ENCODE results near the gene FAM3D. TPM values are rescaled to one million over a fixed set of nuclear protein-coding genes. Genes with fewer than 3 reads are reported as not detected.

Gene FAM3D
- total and polyA plus RNA-seq, 9 of the 15 experiments (the other 6 are each of a cell fraction or from before 2014, with no cell fraction given) = not detected

DNA sequence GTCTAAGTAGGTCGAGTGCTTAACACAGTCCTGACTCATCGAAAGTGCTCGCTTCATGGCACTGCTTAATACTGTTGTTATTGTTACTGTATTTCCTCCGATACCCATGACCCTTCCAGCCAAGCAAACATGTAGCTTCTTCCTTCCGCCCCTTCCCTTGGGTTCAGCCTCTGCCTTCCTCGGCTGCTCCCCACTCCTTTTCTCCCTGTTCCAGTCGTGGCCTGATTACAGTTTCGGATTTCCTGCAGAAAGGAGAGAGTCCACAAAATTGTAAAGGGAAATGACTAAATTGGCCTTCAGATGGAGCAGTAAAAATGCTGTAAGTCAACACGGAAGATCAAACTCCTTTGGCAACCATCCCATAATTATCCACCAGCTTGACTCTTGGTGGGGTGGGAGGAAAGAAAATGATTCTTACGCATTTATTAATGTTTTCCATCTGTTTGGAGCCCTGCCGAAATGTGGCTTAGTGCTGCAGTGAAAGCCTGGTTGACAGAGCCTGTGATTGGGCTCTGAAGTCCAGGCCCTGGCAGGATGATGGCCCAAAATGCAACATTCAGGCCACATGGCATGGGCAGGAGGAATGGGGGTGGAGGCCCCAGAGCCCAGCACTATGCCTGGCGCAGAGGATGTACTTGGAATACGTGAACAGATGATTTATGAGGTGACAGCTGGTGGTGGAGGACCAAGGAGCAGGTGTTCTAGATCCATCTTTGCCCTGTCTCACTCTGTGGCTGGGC, 37.6 kb downstream of the FAM3D start:
- 2% methylated on average over 11 of the region's 13 CpGs for WGBS (ENCODE audit: insufficient coverage, low coverage, missing lambda C conversion rate)
- Histone ChIP-seq H2AFZ (ENCODE audit: low read depth, low read length) (no peak overlapping the region), H3K4me1 (replicated peaks in 1 of 2; ENCODE audit: control insufficient read depth in 2 of 2, insufficient read depth in 2 of 2, low read length in 2 of 2) (peaks cover 0 to 3% of the 10 kb centered on the region in 2 experiments; a peak in 2 of 5 replicates), H4K20me1 (replicated peaks; ENCODE audit: control insufficient read depth, insufficient read depth, low read length) (no peaks in the 10 kb centered on the region; the same call in 1 of the 2 replicates), H3K79me2 (ENCODE audit: control insufficient read depth, insufficient read depth, low read length) (no peaks in the 10 kb centered on the region), H3K9me1 (ENCODE audit: control insufficient read depth, insufficient read depth, low read length) (no peaks in the 10 kb centered on the region), H3K9ac (ENCODE audit: insufficient read depth in 1 of 2, low read depth in 2 of 2, low read length in 2 of 2) (no peak overlapping the region), H3K4me3 (no peak overlapping the region), H3K4me2 (ENCODE audit: insufficient read depth, low read length) (no peak overlapping the region), H3K9me3 (replicated peaks; ENCODE audit: control insufficient read depth, insufficient read depth, low read depth, low read length) (no peaks in the 10 kb centered on the region), H3K27me3 (ENCODE audit: control insufficient read depth in 2 of 2, insufficient read depth in 2 of 2, low read length in 2 of 2) (peaks cover 5 to 50% of the 10 kb centered on the region in 2 experiments; a peak in 4 of 5 replicates), H3K36me3 (ENCODE audit: control insufficient read depth, insufficient read depth, low read length) (no peaks in the 10 kb centered on the region), H3K27ac (ENCODE audit: extremely low read depth, low read depth, low read length) (no peak overlapping the region)
- ATAC-seq (no peak), FAIRE-seq (no peak), DNase-seq (ENCODE audit: extremely low read depth in 1 of 4, low spot score in 3 of 4) (no peak)
- CTCF ChIA-PET (ENCODE audit: low intra/inter-chr PET ratio) = interaction anchor here (0.6 kb wide), 1 partner anchor 755 kb away, joined by 6 read pairs; no protein-coding TSS in a partner anchor
- in situ Hi-C loops (cut with MboI) (no loop called here), intact Hi-C loops (cut with micrococcal nuclease) (no loop called here)
- TF ChIP-seq, protein P1, sequence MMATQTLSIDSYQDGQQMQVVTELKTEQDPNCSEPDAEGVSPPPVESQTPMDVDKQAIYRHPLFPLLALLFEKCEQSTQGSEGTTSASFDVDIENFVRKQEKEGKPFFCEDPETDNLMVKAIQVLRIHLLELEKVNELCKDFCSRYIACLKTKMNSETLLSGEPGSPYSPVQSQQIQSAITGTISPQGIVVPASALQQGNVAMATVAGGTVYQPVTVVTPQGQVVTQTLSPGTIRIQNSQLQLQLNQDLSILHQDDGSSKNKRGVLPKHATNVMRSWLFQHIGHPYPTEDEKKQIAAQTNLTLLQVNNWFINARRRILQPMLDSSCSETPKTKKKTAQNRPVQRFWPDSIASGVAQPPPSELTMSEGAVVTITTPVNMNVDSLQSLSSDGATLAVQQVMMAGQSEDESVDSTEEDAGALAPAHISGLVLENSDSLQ (IDR thresholded peaks at IDR 0.05) = peak; percentile 64; the same call in 1 of the 2 replicates
- TF ChIP-seq MTF1 (CRISPR knock-in tag; IDR thresholded peaks at IDR 0.05; ENCODE audit: borderline replicate concordance) = no peak
- no TSS peak for BruUV-seq (replicated peaks)
- POLR2A ChIA-PET = interaction anchor here (0.7 kb wide), 1 partner anchor 51 kb away, joined by 3 read pairs; no protein-coding TSS in a partner anchor

DNA sequence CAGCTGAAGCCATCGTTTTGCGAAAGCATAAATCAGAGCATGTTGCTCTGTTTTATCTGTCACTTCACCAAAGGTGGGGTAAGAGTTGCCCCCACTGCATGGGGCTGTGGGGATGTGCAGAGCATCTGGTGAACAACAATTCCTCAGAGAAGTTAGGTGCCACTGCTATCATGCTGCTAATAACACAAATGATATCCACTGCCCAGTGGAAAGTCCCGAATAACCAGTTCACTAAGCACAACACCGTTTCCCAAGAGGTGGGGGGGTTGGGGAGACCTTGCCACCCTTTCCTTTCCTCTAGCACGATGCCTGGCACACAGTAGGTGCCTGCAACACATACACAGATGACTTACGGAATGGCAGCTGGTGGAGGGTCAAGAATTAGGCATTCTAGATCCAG, 38.6 kb downstream of the FAM3D start:
- DNase-seq (ENCODE audit: extremely low read depth in 1 of 4, low spot score in 3 of 4) (no peak), ATAC-seq (no peak), FAIRE-seq (no peak)
- CTCF ChIA-PET (ENCODE audit: low intra/inter-chr PET ratio) = no interaction called here
- 0% methylated on average over 5 of the region's 6 CpGs for WGBS (ENCODE audit: insufficient coverage, low coverage, missing lambda C conversion rate)
- Histone ChIP-seq H2AFZ (ENCODE audit: low read depth, low read length) (no peak overlapping the region), H3K27ac (ENCODE audit: extremely low read depth, low read depth, low read length) (no peak overlapping the region), H4K20me1 (replicated peaks; ENCODE audit: control insufficient read depth, insufficient read depth, low read length) (no peaks in the 10 kb centered on the region; the same call in 1 of the 2 replicates), H3K27me3 (ENCODE audit: control insufficient read depth in 2 of 2, insufficient read depth in 2 of 2, low read length in 2 of 2) (peaks cover 3 to 50% of the 10 kb centered on the region in 2 experiments; a peak in 4 of 5 replicates), H3K4me3 (no peak overlapping the region), H3K9me3 (replicated peaks; ENCODE audit: control insufficient read depth, insufficient read depth, low read depth, low read length) (no peaks in the 10 kb centered on the region), H3K79me2 (ENCODE audit: control insufficient read depth, insufficient read depth, low read length) (no peaks in the 10 kb centered on the region), H3K4me1 (replicated peaks in 1 of 2; ENCODE audit: control insufficient read depth in 2 of 2, insufficient read depth in 2 of 2, low read length in 2 of 2) (peaks cover 0 to 3% of the 10 kb centered on the region in 2 experiments; a peak in 2 of 5 replicates), H3K9me1 (ENCODE audit: control insufficient read depth, insufficient read depth, low read length) (no peaks in the 10 kb centered on the region), H3K4me2 (ENCODE audit: insufficient read depth, low read length) (no peak overlapping the region), H3K36me3 (ENCODE audit: control insufficient read depth, insufficient read depth, low read length) (no peaks in the 10 kb centered on the region), H3K9ac (ENCODE audit: insufficient read depth in 1 of 2, low read depth in 2 of 2, low read length in 2 of 2) (no peak overlapping the region)
- BruUV-seq (replicated peaks) = no TSS peak
- intact Hi-C loops (cut with micrococcal nuclease) = no loop called here
- POLR2A ChIA-PET = no interaction called here
- in situ Hi-C loops (cut with MboI) = no loop called here
- TF ChIP-seq ZNF75A (CRISPR knock-in tag; IDR thresholded peaks at IDR 0.05) (no peak), KLF10 (CRISPR knock-in tag; IDR thresholded peaks at IDR 0.05) (no peak)
- TF ChIP-seq, protein P2, sequence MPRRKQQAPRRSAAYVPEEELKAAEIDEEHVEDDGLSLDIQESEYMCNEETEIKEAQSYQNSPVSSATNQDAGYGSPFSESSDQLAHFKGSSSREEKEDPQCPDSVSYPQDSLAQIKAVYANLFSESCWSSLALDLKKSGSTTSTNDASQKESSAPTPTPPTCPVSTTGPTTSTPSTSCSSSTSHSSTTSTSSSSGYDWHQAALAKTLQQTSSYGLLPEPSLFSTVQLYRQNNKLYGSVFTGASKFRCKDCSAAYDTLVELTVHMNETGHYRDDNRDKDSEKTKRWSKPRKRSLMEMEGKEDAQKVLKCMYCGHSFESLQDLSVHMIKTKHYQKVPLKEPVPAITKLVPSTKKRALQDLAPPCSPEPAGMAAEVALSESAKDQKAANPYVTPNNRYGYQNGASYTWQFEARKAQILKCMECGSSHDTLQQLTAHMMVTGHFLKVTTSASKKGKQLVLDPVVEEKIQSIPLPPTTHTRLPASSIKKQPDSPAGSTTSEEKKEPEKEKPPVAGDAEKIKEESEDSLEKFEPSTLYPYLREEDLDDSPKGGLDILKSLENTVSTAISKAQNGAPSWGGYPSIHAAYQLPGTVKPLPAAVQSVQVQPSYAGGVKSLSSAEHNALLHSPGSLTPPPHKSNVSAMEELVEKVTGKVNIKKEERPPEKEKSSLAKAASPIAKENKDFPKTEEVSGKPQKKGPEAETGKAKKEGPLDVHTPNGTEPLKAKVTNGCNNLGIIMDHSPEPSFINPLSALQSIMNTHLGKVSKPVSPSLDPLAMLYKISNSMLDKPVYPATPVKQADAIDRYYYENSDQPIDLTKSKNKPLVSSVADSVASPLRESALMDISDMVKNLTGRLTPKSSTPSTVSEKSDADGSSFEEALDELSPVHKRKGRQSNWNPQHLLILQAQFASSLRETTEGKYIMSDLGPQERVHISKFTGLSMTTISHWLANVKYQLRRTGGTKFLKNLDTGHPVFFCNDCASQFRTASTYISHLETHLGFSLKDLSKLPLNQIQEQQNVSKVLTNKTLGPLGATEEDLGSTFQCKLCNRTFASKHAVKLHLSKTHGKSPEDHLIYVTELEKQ (CRISPR knock-in tag; IDR thresholded peaks at IDR 0.05) = no peak
- TF ChIP-seq, protein P3, sequence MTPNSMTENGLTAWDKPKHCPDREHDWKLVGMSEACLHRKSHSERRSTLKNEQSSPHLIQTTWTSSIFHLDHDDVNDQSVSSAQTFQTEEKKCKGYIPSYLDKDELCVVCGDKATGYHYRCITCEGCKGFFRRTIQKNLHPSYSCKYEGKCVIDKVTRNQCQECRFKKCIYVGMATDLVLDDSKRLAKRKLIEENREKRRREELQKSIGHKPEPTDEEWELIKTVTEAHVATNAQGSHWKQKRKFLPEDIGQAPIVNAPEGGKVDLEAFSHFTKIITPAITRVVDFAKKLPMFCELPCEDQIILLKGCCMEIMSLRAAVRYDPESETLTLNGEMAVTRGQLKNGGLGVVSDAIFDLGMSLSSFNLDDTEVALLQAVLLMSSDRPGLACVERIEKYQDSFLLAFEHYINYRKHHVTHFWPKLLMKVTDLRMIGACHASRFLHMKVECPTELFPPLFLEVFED (CRISPR knock-in tag; conservative IDR thresholded peaks at IDR 0.05) = no peak

Data from K562 (cell line).